ENCODE measurements around the gene TIAM1.

Gene TIAM1

DNA sequence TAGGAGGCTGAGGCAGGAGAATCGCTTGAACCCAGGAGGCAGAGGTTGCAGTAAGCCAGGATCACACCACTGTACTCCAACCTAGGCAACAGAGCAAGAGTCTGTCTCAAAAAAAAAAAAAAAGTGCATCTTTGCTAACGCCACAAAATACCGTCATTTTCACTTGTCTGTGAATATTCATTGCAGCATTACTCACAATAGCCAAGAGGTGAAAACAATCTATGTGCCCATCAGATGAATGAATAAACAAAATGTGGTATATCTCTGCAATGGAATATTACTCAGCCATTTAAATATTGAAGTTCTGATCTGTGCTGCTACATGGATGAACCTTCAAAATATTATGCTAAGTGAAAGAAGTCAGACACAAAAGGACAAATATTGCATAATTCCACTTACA is 7.9 kb upstream of the TIAM1 start:
- DNase-seq, result no peak

- DNase-seq, result no peak
Observed at GRCh38 chr21:31351438-31351837, 7.4 kb upstream of the TIAM1 start.

GRCh38 chr21:31349208-31349607 is 5.1 kb upstream of the TIAM1 start:
- no peak for DNase-seq

DNA sequence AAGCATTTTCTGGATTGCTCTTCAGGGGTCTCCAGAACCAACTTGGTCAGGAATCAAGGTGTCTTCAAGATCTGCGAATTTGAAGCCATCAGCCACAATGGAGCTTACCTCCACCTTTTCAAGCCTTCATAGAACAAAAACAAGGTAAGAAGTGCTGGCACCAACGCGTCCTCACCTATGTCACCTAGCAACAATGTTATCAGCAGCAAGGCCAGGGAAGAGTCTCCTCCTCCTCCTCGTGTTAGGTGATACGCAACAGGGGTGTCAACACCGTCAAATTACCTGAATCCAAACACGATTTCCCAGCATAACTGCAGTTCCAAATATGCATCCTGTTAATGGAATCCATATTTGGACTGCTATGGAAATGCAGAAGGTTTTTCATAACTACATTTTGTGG is 4.1 kb upstream of the TIAM1 start:
- no peak for DNase-seq

DNA sequence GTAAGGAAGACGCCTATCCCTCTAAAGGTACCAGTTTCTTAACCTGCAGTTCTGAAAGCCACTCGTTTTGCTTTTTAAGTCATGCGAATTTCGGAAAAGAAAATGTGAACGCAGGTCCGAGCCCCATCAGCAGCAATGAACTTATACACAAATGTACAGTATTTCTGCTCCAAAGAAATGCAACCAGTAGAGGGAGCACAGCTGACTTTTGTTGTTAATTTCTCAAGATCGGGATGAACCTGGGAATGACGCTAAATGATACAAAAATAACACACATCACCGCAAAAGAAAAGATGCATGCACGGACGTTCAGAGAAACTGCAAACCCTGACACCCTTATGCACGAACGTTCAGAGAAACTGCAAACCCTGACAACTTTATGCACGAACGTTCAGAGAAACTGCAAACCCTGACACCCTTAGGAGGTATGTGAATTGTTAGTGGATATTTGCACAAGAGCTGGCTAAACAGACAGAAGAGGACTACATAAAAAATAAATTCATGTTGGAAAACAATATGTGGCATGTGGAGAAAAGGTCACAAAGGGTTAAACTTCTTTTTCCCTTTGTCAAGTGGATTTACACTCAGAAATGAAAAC is 3.5 kb upstream of the TIAM1 start:
- DNase-seq, result no peak

DNA sequence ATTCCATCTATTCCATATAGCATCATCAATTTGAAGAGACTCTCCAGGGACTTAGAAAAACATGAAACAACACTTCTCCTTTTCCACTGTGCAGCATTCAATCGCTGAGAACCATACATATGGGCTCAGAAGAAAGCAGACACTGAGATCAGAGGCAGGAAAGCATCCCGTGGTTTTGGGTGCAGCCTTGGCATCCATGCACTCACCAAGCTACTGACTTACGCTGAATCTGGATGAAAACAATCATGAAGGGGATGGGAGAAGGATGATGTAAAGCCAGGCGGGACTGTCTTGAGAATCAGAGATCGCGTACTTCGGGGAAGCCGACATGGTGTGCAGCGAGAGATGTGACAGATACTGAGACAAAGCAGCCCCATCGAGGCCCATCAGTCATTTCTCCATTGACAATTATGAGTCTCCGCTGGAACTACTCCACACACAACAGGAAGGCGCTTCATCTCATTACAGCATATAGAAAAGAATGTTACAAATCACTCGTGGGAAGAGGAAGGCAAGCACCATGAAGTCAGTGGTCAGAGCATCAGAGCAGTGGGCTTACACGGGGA is 2.3 kb upstream of the TIAM1 start:
- no peak for DNase-seq

- DNase-seq, result no peak
Observed at GRCh38 chr21:31345136-31345535, 1.1 kb upstream of the TIAM1 start.

DNA sequence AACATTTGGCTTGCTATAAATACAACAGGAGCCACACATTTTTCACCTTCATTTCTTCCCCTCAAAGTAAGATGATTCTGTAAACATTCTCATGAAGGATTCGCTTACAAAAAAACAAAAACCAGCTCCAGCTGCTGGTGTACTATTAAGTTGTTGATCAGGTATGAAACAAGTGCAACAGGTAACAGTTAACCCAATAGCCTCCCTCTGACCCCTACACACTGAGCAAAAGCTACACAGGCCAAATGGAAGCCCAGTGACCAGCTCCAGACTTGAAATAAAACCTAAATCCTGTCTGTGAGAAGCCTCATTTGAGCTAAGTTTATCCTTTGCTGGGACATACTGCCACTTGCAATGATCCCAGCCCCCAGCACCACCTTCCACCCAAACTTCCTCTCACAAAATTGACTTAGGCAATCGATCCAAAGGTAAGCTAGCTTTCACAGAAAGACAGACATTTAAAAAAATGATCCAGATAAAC is 991 bp downstream of the TIAM1 start:
- DNase-seq, result no peak

GRCh38 chr21:31342348-31342747 is 1.7 kb downstream of the TIAM1 start:
- no peak for DNase-seq

DNA sequence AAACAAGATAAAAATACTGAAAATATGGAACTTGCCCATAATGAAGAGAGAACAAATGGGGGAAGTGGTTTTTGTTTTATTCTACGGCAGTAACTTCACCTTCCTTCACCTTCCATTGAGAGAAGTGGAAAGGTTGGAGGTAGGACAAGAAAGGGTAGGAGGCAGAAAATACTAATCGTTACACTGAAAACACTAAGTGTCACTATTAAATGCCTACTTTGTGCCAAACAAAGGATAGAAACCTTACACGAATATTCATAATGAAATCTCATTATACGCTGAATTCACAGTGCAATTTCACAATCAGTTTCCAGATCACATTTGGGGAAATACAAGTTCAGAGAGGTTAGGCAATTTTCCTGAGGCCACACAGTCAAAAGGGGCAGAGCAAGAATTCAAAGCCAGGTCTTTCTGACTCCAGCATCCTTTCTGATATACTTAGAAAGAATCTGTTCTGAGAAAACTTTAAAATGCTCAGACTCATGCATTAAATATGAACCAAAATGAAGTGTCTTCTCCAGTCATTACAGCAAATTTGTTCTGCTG is 3.0 kb downstream of the TIAM1 start:
- DNase-seq, result no peak

- DNase-seq, result no peak
Observed at GRCh38 chr21:31340514-31340913, 3.5 kb downstream of the TIAM1 start.

- no peak for DNase-seq
Observed at GRCh38 chr21:31339721-31340120, 4.3 kb downstream of the TIAM1 start.

DNA sequence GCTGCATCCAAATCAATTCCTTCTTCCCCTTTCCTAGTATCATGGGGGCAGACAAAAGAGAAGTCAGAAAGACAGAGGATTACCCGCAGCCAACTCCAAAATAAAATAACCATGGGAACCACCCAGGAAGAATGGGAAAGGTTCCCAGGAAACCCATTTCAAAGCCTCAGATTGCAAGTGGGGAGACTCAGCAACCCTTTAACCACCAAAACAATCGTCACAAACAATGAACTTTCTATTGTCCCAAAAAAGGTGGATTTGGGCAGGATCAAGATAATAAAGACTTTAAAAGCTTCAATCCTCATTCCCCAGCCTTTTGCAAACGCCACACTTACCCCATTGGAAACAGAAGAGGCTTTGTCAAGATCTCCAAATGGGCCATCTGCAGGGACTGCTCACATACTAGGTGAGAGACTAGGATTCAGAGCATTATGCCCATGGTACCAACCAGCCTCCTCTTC is 5.1 kb downstream of the TIAM1 start:
- DNase-seq, result no peak

- no peak for DNase-seq
Observed at GRCh38 chr21:31337996-31338907, 5.8 kb downstream of the TIAM1 start.

- no peak for DNase-seq
Observed at GRCh38 chr21:31337086-31337485, 7.0 kb downstream of the TIAM1 start.

GRCh38 chr21:31336739-31337040 is 7.4 kb downstream of the TIAM1 start:
- no peak for DNase-seq

DNA sequence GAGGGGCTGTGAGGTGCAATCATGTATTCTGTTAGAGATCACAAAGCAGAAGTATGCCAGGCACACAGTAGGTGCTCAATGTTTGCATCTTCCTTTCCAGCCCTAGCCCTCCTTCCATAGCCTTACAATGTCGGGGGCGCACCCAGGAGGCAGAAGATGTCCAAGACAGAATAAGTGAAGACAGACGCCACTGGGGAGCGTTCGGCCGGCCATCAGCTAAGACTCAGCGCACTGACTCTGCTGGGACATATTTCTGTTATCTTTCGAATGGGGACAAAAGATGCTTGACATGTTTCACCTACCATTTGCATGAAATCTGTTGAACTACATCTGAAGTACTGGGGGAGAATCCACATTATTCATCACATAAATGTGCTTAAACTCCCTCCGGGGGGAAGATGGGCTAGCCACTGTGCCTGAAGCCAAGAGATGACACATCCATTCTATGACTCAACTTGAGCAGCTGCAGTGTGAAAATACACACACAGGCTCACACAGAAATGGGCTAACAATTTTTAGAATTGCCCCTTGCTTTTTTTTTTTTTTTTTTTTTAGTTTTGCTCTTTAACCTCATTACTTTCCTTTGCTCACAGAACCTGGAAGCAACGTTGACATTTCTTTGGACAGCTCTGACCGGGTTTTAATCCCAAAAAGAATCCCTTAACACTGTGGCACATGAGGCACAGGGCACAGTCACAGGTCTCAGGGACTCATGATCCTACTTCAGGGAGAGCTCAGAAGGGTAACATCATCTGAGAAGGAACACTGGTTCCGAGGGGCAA is 7.9 kb downstream of the TIAM1 start:
- no peak for DNase-seq

DNA sequence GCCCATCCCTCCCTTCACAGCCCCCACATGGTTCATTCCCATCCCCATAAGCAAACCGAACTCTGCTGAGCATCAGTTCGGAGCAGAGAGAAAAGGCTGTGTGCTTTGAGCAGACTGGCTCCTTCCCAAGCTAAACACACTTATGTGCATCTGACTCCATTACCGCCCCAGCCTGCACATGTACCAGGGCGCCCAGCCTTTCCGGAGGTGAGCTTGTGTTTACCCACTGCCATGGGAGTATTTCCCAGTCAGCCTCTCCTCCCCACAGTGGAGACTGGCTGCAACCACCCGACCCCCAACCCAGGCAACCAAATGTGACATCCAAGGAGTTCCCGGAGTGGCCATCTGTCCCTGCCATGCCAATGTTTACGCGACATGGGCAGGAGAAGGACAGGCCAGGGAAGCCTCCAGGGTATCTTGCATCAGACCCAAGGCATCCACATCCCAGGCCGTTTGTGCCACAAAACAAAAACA is 9.4 kb downstream of the TIAM1 start:
- DNase-seq, result no peak

- no peak for DNase-seq
Observed at GRCh38 chr21:31332525-31332924, 11.5 kb downstream of the TIAM1 start.

DNA sequence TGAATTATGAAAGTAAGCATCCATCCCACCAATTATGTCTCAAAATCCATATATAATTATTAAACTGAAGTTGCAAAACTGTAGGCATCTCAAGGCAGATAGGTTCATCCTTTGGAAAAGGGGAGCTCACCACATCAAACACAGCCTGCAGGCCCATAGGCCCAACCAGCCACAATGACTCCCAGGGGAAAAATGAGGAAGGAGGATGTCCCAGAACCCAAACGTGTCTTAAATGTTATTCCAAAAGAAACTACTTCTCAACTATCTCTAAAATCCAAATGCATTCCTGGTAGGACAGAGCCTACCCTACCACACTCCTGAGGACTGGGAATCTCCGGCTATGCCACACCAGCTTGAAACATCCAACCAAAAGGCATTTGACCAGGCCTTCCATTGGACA is 12.8 kb downstream of the TIAM1 start:
- no peak for DNase-seq

DNA sequence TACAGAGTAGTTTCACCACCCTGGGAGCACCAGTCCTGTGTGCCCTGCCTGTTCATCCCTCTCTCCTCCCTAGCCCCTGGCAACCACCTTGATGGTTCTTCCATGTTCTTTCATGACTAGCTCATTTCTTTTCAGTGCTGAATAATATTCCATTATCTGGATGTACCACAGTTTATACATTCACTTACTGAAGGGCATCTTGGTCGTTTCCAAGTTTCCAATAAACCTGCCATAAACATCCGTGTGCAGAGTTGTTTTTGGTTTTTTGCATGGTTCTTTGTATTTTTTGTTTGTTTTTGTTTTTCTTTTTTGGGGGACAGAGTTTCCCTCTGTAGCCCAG is 13.9 kb downstream of the TIAM1 start:
- DNase-seq, result no peak

DNA sequence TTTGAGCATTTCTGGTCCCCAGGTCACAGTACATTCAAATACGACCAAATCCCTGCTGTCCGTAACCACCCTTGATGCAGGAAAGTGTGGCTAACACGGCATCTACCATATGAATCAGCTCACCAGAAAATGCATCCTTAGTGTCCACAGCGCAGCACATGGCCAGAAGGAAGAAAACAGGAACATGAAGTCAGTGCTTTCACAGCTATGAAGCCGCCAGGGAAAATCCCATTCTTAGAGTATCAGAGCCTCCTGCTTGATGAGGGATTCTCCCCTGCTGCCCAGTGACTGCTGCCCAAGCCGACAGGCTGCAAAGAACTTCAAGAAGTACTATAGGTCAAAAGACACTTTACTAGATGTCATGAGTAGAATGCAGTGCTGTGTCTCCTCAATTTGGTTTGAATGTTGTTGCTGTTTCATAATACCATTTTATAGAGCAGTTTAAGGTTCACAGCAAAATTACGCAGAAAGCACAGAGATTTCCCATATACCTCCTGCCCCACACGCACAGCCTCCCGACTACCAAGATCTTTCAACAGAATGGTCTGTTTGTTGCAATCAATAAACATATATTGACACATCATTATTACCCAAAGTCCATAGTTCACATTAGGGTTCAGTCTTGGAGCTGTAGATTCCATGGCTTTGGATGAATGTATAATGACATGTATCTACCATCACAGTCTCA is 14.5 kb downstream of the TIAM1 start:
- no peak for DNase-seq
